Endometrial microvascular endothelial cells (primary cell): ENCODE data around the gene ACTN4. TPM values are rescaled to one million over a fixed set of nuclear protein-coding genes. Genes with fewer than 3 reads are reported as not detected.

ENCODE experiments used
- in situ Hi-C: cut with HindIII; loops from 2 replicates; pipeline ENCODE4 v1.10.0; 2017; ENCODE audit warnings: low sequenced_read_pairs, low pct_unique_long_range_greater_than_20kb; ENCODE audit errors: inconsistent ontology term
- total RNA-seq: library from RNA; depleted of rRNA; stranded (reverse); fragments of >200 nt; gene quantifications from one replicate; pipeline ENCODE4 v1.2.3, GENCODE V29; 2015; ENCODE audit errors: inconsistent ontology term

Gene ACTN4
- total RNA-seq, 1 donor from 2014 or later = 703 TPM

GRCh38 chr19:38674388-38675171, 27.1 kb downstream of the ACTN4 start:
- in situ Hi-C loops = no loop called here

- in situ Hi-C loops = no loop called here
Observed at GRCh38 chr19:38675611-38676010, 28.2 kb downstream of the ACTN4 start.

- in situ Hi-C loops = no loop called here
Observed at GRCh38 chr19:38676023-38676877, 28.8 kb downstream of the ACTN4 start.

GRCh38 chr19:38676878-38677646, 29.6 kb downstream of the ACTN4 start:
- in situ Hi-C loops = no loop called here

- in situ Hi-C loops = no loop called here
Observed at GRCh38 chr19:38678217-38678890, 30.9 kb downstream of the ACTN4 start.

- in situ Hi-C loops = no loop called here
Observed at GRCh38 chr19:38678891-38679494, 31.5 kb downstream of the ACTN4 start.

- in situ Hi-C loops = no loop called here
Observed at GRCh38 chr19:38679839-38680238, 32.4 kb downstream of the ACTN4 start.

- in situ Hi-C loops = no loop called here
Observed at GRCh38 chr19:38682195-38682867, 34.9 kb downstream of the ACTN4 start.

- in situ Hi-C loops = no loop called here
Observed at GRCh38 chr19:38682872-38683392, 35.5 kb downstream of the ACTN4 start.

GRCh38 chr19:38683393-38684077, 36.1 kb downstream of the ACTN4 start:
- in situ Hi-C loops = no loop called here

GRCh38 chr19:38684078-38684861, 36.8 kb downstream of the ACTN4 start:
- in situ Hi-C loops = no loop called here

GRCh38 chr19:38684862-38685665, 37.6 kb downstream of the ACTN4 start:
- in situ Hi-C loops = no loop called here

- in situ Hi-C loops = no loop called here
Observed at GRCh38 chr19:38685666-38686529, 38.4 kb downstream of the ACTN4 start.

GRCh38 chr19:38686530-38686888, 39.1 kb downstream of the ACTN4 start:
- in situ Hi-C loops = no loop called here

- in situ Hi-C loops = no loop called here
Observed at GRCh38 chr19:38687837-38688378, 40.5 kb downstream of the ACTN4 start.
